Measurements from ENCODE around the gene FEM1A. TPM values are rescaled to one million over a fixed set of nuclear protein-coding genes. Genes with fewer than 3 reads are reported as not detected.
"Not testable (repeated sequence)": the region's sequence is repeated elsewhere in the genome, so short reads cannot be mapped to it uniquely, and the experiment has no call there.

FEM1A gene
- total RNA-seq, 2 donors from 2014 or later: 30.5 to 51.3 TPM

GRCh38 chr19:4821265-4821664 is 29.7 kb downstream of the FEM1A start:
- DNase-seq (ENCODE audit: low spot score): no peak
- H3K27ac ChIP-seq: no peak overlapping the region
- H3K36me3 ChIP-seq: peaks cover 14% of the 10 kb centered on the region

GRCh38 chr19:4822354-4822753 is 30.8 kb downstream of the FEM1A start:
- not testable (repeated sequence) for H3K4me3 ChIP-seq; H3K27ac ChIP-seq; DNase-seq (ENCODE audit: low spot score); H3K9me3 ChIP-seq; H3K4me1 ChIP-seq; H3K36me3 ChIP-seq; H3K27me3 ChIP-seq

More at GRCh38 chr19:4821265-4821664, 29.7 kb downstream of the FEM1A start:
- Histone ChIP-seq H3K4me1 (peaks cover 0 to 1% of the 10 kb centered on the region in 2 donors), H3K4me3 (no peak overlapping the region), H3K9me3 (no peaks in the 10 kb centered on the region), H3K27me3 (no peaks in the 10 kb centered on the region)
- TF ChIP-seq CTCF (IDR thresholded peaks at IDR 0.05): no peak

- no peak for TF ChIP-seq CTCF (IDR thresholded peaks at IDR 0.05)
- no peak for DNase-seq (ENCODE audit: low spot score)
Measured at GRCh38 chr19:4823577-4823976, 32.0 kb downstream of the FEM1A start.

GRCh38 chr19:4829001-4829712 is 37.6 kb downstream of the FEM1A start:
- TF ChIP-seq CTCF (IDR thresholded peaks at IDR 0.05): no peak
- Histone ChIP-seq H3K9me3 (no peaks in the 10 kb centered on the region), H3K4me3 (no peak overlapping the region), H3K4me1 (peaks cover 0 to 31% of the 10 kb centered on the region in 2 donors), H3K36me3 (no peaks in the 10 kb centered on the region), H3K27ac (no peak overlapping the region), H3K27me3 (no peaks in the 10 kb centered on the region)
- no peak for DNase-seq (ENCODE audit: low spot score)

More at GRCh38 chr19:4823577-4823976, 32.0 kb downstream of the FEM1A start:
- Histone ChIP-seq H3K27me3 (no peaks in the 10 kb centered on the region), H3K4me3 (no peak overlapping the region), H3K36me3 (no peaks in the 10 kb centered on the region), H3K4me1 (peaks cover 0 to 9% of the 10 kb centered on the region in 2 donors), H3K27ac (no peak overlapping the region), H3K9me3 (no peaks in the 10 kb centered on the region)

- DNase-seq (ENCODE audit: low spot score): no peak
Measured at GRCh38 chr19:4830332-4830731, 38.8 kb downstream of the FEM1A start.

More at GRCh38 chr19:4830332-4830731, 38.8 kb downstream of the FEM1A start:
- H3K4me3 ChIP-seq: peak overlapping the region; percentile 75 to 87
- H3K36me3 ChIP-seq: no peaks in the 10 kb centered on the region
- no peak for TF ChIP-seq CTCF (IDR thresholded peaks at IDR 0.05)
- H3K27ac ChIP-seq: peak overlapping the region; percentile 88 to 92
- peaks cover 0 to 31% of the 10 kb centered on the region in 2 donors for H3K4me1 ChIP-seq
- no peaks in the 10 kb centered on the region for H3K9me3 ChIP-seq
- H3K27me3 ChIP-seq: no peaks in the 10 kb centered on the region
